Measurements from ENCODE around the gene ESR2.

The ESR2 gene

DNA sequence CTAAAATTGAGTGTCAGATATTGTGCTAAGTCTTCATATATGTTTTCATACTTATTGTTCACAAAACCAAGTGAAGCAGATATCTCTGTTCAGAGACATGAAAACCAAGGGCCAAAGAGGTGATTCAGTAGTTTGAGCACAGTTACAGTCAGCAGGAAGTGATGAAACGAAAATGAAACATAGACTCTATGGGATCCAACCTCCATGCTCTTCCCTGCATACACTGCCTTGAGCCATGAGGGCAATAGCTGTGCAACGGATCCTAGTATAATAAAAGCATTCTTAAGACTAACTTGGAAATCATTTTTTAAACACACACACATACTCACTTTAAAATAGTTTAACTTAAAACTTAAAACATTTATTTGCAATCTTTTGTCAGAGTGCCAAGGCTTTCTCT is 27.9 kb downstream of the ESR2 start:
- DNase-seq (ENCODE audit: low read depth in 2 of 2), result no peak

DNA sequence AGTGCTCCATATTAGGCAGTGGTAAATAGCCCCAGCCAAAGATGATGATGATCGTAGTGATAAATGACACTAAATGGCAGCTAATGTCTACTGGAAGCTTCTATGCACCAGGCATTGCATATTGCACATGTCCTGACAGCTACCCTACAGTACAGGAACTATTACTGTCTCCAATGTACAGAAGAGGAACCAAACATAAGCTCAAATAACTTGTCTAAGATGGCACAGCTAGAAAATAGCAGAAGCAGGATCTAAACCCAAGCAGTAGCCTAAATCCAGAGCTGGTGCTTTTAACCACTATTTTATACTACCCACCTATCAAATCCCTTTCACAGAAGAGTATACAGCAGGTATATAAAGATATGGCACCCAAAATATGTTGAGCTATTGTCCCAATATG is 28.9 kb downstream of the ESR2 start:
- DNase-seq (ENCODE audit: low read depth in 2 of 2), result no peak

DNA sequence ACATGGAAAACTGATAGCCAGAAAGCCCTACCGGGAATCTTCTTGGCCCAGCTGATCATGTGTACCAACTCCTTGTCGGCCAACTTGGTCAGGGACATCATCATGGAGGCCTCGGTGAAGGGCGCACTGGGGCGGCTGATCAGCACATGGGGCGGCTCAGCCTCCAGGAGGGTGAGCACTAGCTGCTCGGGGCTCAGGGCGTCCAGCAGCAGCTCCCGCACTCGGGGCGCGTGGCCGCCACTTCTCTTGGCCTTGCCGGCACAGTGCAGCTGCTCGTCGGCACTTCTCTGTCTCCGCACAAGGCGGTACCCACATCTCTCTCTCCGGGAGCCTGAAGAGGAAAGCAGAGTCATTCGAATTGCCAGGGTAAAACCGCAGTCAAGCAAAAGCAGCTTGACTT is 33.8 kb downstream of the ESR2 start:
- DNase-seq (ENCODE audit: low read depth in 2 of 2), result no peak

- no peak for DNase-seq (ENCODE audit: low read depth in 2 of 2)
These were observed 38.4 kb downstream of the ESR2 start for GRCh38 chr14:64255756-64256155.

DNA sequence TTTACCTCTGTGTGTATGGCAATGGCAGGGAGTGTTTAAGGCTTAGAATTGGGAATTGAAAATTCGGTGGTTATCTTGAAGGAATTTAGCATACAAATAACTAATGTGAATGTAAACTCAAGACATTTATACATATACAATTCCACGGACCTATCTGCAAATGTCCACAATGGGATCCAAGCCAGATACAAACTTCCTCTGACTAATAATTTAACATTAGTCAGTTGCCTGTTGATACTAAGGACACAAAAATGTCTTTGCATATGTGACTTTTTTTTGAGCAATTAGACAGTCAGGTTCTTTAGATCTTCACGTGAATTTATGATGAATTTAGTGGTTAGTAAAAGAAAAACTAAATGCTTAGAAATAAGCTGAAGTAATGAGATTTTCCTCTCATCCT is 40.5 kb downstream of the ESR2 start:
- no peak for DNase-seq (ENCODE audit: low read depth in 2 of 2)

GRCh38 chr14:64249363-64249762 is 44.8 kb downstream of the ESR2 start:
- DNase-seq (ENCODE audit: low read depth in 2 of 2), result no peak

DNA sequence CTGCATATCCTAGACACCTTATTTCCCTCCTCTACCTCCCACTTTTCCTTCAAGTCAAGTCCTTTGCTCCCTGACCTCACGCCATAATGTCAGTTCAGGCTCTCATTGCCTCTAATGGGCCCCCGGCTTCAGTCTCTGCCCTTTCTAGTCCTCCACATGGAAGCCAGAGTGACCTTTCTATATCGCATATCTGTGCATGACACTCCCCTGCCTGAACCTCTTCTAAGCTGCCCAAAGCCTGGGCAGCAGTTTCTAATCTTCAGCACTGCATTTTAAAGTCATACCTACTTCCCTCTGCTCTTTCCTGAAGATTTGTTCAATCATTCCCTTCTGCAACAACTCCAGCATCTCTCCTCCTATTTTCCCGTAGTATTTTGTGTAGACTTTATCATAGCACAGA is 45.5 kb downstream of the ESR2 start:
- no peak for DNase-seq (ENCODE audit: low read depth in 2 of 2)

DNA sequence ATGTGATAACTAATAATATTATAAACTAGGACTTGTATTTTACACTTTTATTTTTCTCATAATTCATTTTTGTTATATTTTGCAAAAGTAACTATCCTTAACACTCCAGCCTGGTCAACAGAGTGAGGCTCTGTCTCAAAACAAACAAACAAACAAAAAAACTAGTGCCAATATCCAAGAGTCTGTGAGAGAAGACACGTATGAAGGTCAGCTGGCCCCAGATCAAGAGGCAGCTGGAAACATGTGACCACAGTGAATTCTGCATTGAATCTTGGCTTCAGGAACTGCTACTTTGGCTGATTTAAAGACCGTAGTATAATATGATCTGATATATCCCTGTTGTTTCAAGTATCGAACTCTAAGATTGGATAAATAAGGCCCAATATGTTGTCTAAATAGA is 47.0 kb downstream of the ESR2 start:
- DNase-seq (ENCODE audit: low read depth in 2 of 2), result no peak

DNA sequence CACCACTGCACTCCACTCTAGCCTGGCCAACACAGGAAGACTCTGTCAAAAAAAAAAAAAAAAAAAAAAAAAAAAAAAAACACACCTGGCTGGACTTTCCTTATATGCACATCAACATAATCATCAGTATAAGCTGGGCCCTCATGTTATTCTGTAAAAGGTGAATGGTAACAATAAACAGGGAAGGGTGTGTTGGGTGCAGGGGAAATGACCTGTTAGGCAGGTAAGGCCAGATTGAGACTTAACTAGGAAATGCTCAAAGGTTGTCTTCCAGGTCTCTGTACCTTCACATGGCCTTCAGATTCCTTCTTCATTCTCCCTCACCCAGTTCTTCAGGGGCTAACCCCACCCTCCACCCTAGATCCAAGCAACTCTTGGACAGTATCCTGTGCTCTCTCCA is 47.5 kb downstream of the ESR2 start:
- no peak for DNase-seq (ENCODE audit: low read depth in 2 of 2)

GRCh38 chr14:64245491-64245890 is 48.7 kb downstream of the ESR2 start:
- no peak for DNase-seq (ENCODE audit: low read depth in 2 of 2)

- no peak for DNase-seq (ENCODE audit: low read depth in 2 of 2)
These were observed 49.9 kb downstream of the ESR2 start for GRCh38 chr14:64244279-64244678.

DNA sequence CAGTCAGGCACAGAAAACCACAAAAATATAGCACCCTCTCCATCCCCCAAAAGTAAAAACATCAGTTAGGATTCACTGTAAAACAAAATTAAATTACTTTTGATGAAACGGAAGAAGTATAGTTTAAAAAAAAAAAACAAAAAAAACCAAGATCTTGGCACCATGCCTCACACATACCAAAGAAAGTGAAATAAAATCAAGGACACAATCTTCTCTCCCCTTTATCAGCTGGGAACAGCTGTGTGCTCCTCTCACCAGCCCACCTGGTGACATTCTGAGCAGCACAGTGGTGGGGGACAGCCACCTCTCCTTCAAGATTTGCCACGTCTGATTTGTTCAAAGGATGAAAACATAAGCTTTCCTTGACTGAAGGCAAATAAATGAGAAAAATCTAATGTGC is 55.5 kb downstream of the ESR2 start:
- DNase-seq (ENCODE audit: low read depth in 2 of 2), result no peak

- no peak for DNase-seq (ENCODE audit: low read depth in 2 of 2)
These were observed 56.1 kb downstream of the ESR2 start for GRCh38 chr14:64238049-64238448.

DNA sequence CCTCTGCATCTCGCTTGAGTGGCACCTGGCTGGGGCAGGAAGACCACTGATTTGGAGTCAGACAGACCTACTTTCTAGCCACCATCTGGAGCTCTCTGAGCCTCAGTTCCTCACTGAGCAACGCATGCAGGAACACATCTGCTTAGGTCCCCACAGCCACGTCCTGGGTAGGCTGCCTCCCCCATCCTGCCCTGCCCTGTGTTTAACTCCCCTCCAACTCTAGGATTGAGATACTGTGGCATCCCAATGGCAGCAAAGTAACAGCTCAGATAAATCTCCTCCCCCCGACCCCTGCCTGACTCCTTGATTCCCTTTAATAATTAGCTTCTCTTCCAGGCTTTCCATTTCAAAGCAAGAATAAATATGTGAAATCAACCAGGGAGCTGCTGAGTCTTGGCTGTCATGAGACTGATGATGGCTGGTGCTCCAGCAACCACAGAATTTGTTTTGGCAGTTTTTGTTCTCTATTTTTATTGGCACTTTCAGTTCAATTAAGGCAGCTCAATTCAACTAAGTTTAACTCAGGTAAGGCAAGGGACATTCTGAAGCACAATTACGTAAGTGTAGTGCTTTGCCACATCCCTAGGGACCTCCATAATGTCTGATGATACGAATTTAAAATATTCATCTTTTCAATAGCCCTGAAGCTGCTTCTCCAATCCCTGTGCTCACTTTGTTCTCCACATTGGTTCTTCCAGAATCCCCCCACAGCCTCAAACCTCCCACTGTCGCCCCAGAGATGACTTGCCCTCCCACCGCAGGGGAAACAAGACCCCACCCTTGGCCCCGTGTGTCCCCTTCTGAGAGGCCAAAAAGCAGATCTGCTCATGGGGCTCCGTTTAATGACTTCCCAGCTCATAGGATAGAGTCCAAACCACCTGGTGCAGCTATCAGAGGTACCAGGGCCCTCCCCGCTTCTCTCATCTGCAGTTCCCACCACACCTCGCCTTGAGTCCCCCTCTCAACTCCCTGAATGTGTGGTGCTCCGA is 58.2 kb downstream of the ESR2 start:
- no peak for DNase-seq (ENCODE audit: low read depth in 2 of 2)

- no peak for DNase-seq (ENCODE audit: low read depth in 2 of 2)
These were observed 59.1 kb downstream of the ESR2 start for GRCh38 chr14:64234877-64235651.

DNA sequence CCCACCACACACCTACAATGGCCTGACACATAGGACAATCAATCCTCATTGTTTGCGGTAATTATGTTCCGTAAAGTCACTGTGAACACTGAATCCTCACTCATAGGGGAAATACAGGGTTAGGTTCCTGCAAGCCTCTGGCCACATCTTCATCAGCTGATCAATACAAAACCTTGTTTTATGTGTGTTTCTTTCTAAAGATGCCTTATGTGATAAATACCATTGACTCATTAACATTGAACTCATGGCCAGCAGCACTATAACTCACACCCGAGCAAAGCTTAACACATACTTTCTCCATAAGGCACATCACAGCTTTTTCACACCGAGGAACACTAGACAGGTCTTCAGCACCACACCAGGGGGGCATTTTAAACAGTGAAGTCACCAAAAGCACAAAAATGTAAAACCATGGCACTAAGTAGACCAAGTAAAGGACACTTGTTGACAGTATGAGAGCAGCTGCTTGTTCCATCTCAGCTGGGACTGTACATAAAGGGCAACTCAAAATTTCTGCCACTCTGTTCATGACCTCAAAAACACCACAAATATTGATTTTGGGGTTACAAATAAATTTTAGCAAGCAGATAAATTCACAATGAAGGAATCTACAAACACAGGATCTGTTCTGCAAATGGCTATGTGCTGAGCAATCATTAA is 60.5 kb downstream of the ESR2 start:
- no peak for DNase-seq (ENCODE audit: low read depth in 2 of 2)

GRCh38 chr14:64232944-64233343 is 61.2 kb downstream of the ESR2 start:
- no peak for DNase-seq (ENCODE audit: low read depth in 2 of 2)

GRCh38 chr14:64232095-64232838 is 61.9 kb downstream of the ESR2 start:
- DNase-seq (ENCODE audit: low read depth in 2 of 2), result peak; percentile 2 to 5

DNA sequence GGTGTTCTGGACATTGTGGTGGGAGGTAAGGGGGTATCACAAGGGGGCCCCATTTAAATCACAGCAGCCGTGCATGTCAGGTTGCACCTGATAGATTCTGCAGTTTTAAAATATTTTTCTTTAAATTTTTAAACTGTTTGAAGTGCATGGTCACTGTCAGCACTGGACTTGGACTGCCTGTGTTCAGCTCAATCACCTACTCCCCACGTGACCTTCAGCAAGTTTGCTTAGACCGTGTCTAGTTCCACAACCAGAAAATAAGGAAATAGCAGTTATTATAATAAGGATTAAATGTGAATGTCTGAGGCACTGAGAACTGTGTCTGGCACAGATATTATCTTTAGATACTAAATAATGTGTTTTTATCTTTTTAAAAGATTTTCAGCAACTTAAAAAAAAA is 64.7 kb downstream of the ESR2 start:
- no peak for DNase-seq (ENCODE audit: low read depth in 2 of 2)

DNA sequence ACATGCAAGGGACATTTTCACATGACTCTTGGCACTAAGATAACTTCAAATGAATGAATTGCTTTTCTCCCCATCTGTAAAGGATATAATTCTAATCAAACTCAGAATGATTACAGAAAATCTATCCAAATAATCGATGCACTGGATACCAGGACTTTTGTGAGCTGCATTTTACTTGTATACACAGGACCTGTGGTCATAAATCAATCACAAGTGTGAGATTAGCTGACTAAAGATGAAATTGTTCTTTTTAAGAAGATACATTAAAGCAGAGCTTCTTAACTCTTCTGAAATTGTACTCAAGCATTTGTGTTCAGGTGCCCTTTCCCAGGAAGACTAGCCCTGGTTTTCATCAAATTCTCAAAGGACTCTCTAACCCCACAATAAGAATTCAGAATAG is 66.3 kb downstream of the ESR2 start:
- DNase-seq (ENCODE audit: low read depth in 2 of 2), result no peak

- no peak for DNase-seq (ENCODE audit: low read depth in 2 of 2)
These were observed 68.9 kb downstream of the ESR2 start for GRCh38 chr14:64225151-64225757.

Data from stimulated activated CD4-positive, alpha-beta T cell treated with anti-CD3 and anti-CD28 coated beads, Interleukin-15, amount 100 ng/mL, for 48 hours (primary cell).